Measurements from ENCODE around the gene XRCC3. TPM values are rescaled to one million over a fixed set of nuclear protein-coding genes. Genes with fewer than 3 reads are reported as not detected.

XRCC3 gene
- total and polyA plus RNA-seq, 3 donors from 2014 or later = 16.6 to 41.1 (median 40.3) TPM

DNA sequence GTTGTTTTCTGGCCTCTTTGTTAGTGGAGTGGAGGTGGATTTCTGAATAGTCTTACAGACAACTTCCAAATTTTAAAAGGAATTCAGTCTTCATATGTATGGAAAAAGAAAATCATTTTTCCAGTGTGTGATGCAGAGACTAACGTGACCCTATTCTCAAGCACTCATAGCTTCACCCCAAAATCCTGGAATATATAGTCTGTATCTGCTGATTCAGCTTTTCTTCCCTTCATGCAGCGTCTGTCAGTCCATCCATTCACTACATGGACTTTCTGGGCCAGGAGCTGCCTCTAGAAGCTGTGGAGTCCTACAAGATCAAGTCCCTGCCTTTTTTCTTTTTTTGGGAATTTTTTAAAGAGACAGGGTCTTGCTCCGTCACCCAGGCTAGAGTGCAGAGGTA is 62.4 kb downstream of the XRCC3 start:
- peaks cover 23% of the 10 kb centered on the region for H3K4me1 ChIP-seq
- TF ChIP-seq POLR2A (IDR thresholded peaks at IDR 0.05) (no peak), CTCF (IDR thresholded peaks at IDR 0.05) (no peak)
- DNase-seq = no peak
- no peaks in the 10 kb centered on the region for H3K36me3 ChIP-seq (ENCODE audit: low read depth, missing control alignments)
- 79 to 84% methylated on average over 3 of the region's 3 CpGs for WGBS, 2 donors
- intact Hi-C loops (cut with DNase I; ENCODE audit: low total_unique reads) = no loop called here
- H3K4me3 ChIP-seq = no peak overlapping the region
- no peaks in the 10 kb centered on the region for H3K9me3 ChIP-seq
- peak overlapping the region in 1 of 2 donors; percentile 4 for H3K27ac ChIP-seq
- no peaks in the 10 kb centered on the region for H3K27me3 ChIP-seq

DNA sequence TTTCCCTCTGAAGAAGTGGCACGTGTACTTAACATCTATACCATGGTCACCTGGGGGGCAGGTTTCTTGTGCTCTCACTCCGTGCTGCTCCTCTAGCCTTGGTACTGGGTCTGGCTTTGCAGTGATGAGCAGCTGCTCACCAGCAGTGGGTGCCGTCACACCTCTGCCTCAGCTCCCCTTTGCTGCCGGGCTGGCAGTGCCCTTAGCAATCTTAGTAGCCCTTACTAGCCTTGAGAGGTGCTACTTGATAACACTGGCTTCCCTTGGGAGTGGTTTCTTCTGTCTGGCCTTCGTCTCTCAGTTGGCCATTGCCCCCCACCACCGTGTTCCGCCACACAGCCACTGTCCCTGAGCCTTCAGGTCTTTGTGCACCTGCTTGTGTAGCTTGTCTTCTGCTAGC is 63.7 kb downstream of the XRCC3 start:
- H3K27ac ChIP-seq = no peak overlapping the region

DNA sequence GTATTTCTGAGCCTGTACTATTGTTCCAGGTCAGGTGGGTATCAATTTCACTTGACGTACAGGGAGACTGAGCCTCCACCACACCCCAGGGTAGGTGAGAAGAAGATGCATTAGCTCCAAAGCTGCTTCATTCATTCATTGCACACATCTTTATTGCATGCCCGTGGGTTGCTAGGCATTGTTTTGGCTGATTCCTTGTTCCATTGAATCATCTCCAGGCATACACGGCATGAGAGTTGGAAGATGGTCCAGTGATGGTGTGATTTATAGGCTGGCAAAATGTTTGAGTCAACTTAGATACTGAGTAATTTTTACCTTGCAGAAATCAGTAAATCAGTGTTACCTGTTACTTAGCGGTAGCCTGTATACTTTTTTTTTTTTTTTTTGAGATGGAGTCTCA is 65.0 kb downstream of the XRCC3 start:
- no peak overlapping the region for H3K27ac ChIP-seq
- H3K27me3 ChIP-seq = no peaks in the 10 kb centered on the region
- H3K4me1 ChIP-seq = peaks cover 23% of the 10 kb centered on the region
- 80 to 82% methylated on average over 4 of the region's 4 CpGs for WGBS, 2 donors
- intact Hi-C loops (cut with DNase I; ENCODE audit: low total_unique reads) = no loop called here
- no peak for TF ChIP-seq CTCF (IDR thresholded peaks at IDR 0.05)
- no peak for TF ChIP-seq POLR2A (IDR thresholded peaks at IDR 0.05)
- no peak for DNase-seq
- no peaks in the 10 kb centered on the region for H3K9me3 ChIP-seq
- H3K4me3 ChIP-seq = no peak overlapping the region
- H3K36me3 ChIP-seq (ENCODE audit: low read depth, missing control alignments) = no peaks in the 10 kb centered on the region

More for the DNA sequence above, 63.7 kb downstream of the XRCC3 start:
- peaks cover 23% of the 10 kb centered on the region for H3K4me1 ChIP-seq
- H3K9me3 ChIP-seq = no peaks in the 10 kb centered on the region
- H3K4me3 ChIP-seq = no peak overlapping the region
- TF ChIP-seq CTCF (IDR thresholded peaks at IDR 0.05) (no peak), POLR2A (IDR thresholded peaks at IDR 0.05) (no peak)
- WGBS, 2 donors = 58 to 79% methylated on average over 7 of the region's 7 CpGs
- intact Hi-C loops (cut with DNase I; ENCODE audit: low total_unique reads) = no loop called here
- no peak for DNase-seq
- H3K36me3 ChIP-seq (ENCODE audit: low read depth, missing control alignments) = no peaks in the 10 kb centered on the region
- no peaks in the 10 kb centered on the region for H3K27me3 ChIP-seq

DNA sequence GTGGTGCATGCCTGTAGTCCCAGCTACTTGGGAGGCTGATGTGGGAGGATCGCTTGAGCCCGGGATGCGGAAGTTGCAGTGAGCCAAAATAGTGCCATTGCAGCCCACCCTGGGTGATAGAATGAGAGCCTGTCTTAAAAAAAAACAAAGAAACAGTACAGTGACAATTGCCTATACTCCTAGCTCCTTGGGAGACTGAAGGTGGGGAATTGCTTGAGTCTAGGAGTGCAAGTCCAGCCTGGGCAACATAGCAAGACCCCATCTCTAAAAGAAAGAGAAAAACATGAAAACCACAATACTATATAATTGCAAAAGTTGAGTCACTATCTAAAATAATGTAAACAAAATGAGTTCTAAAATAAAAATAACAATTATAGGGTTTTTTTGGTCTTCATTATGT is 66.2 kb downstream of the XRCC3 start:
- Histone ChIP-seq H3K4me3 (no peak overlapping the region), H3K4me1 (peaks cover 21% of the 10 kb centered on the region), H3K9me3 (no peaks in the 10 kb centered on the region), H3K27ac (no peak overlapping the region), H3K27me3 (no peaks in the 10 kb centered on the region), H3K36me3 (ENCODE audit: low read depth, missing control alignments) (no peaks in the 10 kb centered on the region)
- intact Hi-C loops (cut with DNase I; ENCODE audit: low total_unique reads) = no loop called here
- DNase-seq = no peak
- WGBS, 2 donors = 93 to 94% methylated on average over 3 of the region's 3 CpGs
- TF ChIP-seq CTCF (IDR thresholded peaks at IDR 0.05) = no peak

Small RNAs within 50 kb of the gene (small RNA-seq; reads per million reads assigned to genes)
- gene RF00019 = 0 reads per million in 2 donors

Other genes with a start within 250 kb of the XRCC3 start
- 1,000 to 10,000 TPM; 1,148 to 1,322 TPM for gene CKB, start 192.6 kb downstream of the XRCC3 start, total RNA-seq
- 504 TPM for gene CKB, start 192.6 kb downstream of the XRCC3 start, polyA plus RNA-seq (ENCODE audit: insufficient read depth, low read depth, low replicate concordance)
- 10 to 100 TPM; 19.1 to 29.8 TPM for gene TRMT61A, start 186.3 kb downstream of the XRCC3 start, total RNA-seq
- 12.1 TPM for gene TRMT61A, start 186.3 kb downstream of the XRCC3 start, polyA plus RNA-seq (ENCODE audit: insufficient read depth, low read depth, low replicate concordance)
- 100 to 1,000 TPM in 1 of 2 donors, 10 to 100 TPM in 1; 63.4 to 124 TPM for gene BAG5, start 152.8 kb downstream of the XRCC3 start, total RNA-seq
- 202 TPM for gene BAG5, start 152.8 kb downstream of the XRCC3 start, polyA plus RNA-seq (ENCODE audit: insufficient read depth, low read depth, low replicate concordance)
- gene COA8, start 152.5 kb downstream of the XRCC3 start, total RNA-seq = 10 to 100 TPM; 28.9 to 68.7 TPM
- 152 TPM for gene COA8, start 152.5 kb downstream of the XRCC3 start, polyA plus RNA-seq (ENCODE audit: insufficient read depth, low read depth, low replicate concordance)
- gene KLC1, start 86.2 kb downstream of the XRCC3 start, total RNA-seq = 100 to 1,000 TPM; 379 to 473 TPM
- 92.9 TPM for gene KLC1, start 86.2 kb downstream of the XRCC3 start, polyA plus RNA-seq (ENCODE audit: insufficient read depth, low read depth, low replicate concordance)
- gene ZFYVE21, start 359 bp upstream of the XRCC3 start, total RNA-seq = 100 to 1,000 TPM; 194 to 251 TPM
- 86.4 TPM for gene ZFYVE21, start 359 bp upstream of the XRCC3 start, polyA plus RNA-seq (ENCODE audit: insufficient read depth, low read depth, low replicate concordance)
- gene PPP1R13B, start 132.1 kb upstream of the XRCC3 start, total RNA-seq = 10 to 100 TPM; 73.1 to 82.4 TPM
- 89.2 TPM for gene PPP1R13B, start 132.1 kb upstream of the XRCC3 start, polyA plus RNA-seq (ENCODE audit: insufficient read depth, low read depth, low replicate concordance)
- 10 to 100 TPM; 41.8 to 68.5 TPM for gene TDRD9, start 213.0 kb upstream of the XRCC3 start, total RNA-seq
- gene TDRD9, start 213.0 kb upstream of the XRCC3 start, polyA plus RNA-seq (ENCODE audit: insufficient read depth, low read depth, low replicate concordance) = 72.8 TPM
- gene RD3L, start 227.1 kb upstream of the XRCC3 start, total RNA-seq = not detected
- not detected for gene RD3L, start 227.1 kb upstream of the XRCC3 start, polyA plus RNA-seq (ENCODE audit: insufficient read depth, low read depth, low replicate concordance)

Measured in testis (tissue), 3 donors.